Measurements from ENCODE around the gene KIAA0825.

DNA sequence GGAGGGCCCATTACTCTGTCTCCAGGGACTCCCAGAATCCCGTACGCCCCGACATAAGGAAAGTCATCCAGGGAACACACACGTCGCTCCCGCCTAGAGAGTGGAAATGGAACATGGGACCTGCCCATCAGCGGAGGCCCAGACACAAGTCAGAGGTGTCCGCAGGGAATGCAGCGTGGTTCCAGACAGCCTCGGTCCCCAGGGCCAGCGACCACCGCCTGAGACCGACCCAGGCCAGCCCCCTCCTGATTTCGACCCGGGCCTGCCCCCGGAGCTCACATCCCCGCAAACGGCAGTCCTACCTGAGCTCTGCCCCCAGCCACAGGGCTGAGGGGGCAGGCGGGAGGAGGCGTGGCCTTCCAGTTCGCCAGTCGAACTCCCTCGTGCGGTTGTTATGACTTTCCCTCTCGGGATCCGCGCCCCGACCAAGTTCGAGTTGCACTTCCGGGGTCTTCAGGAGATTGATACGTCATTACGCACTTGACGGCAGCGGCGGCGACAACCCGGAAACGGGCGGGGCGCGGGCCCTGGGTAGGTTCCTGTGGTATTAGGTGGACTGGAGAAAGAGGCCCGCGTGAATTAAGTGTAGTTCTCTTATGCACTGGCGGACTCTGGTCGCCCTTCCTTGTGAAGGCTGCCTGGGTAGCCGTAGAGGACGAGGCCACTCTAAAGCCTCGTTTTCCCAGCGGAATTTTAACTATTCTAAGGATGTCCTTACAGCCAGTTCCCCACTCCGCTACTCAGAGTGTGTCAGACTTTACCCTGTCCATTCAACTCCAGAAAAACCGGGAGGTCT lies 507.0 kb downstream of the KIAA0825 start:
- TF ChIP-seq CTCF (conservative IDR thresholded peaks at IDR 0.05 in 1 of 2, IDR thresholded peaks at IDR 0.05 in 1 of 2; ENCODE audit: low read depth in 1 of 2, low read length in 2 of 2) (peak; percentile 13 to 20), EZH2 (IDR thresholded peaks at IDR 0.05; ENCODE audit: low read length, missing control alignments) (no peak)

Data from fibroblast of lung (primary cell).